HL-60 (cell line): ENCODE results near the gene APOL3.

Experiments used
- TF ChIP-seq, protein P1 (sequence below): IDR thresholded peaks from one replicate; pipeline ENCODE4 v1.5.1; 2011; ENCODE audit warnings: low read length, control low read depth, inconsistent platforms; ENCODE audit not compliant: insufficient read depth
- TF ChIP-seq, protein P2 (sequence below): IDR thresholded peaks from 2 replicates; pipeline ENCODE4 v1.6.1; 2012; ENCODE audit warnings: low read depth; ENCODE audit not compliant: insufficient replicate concordance

DNA sequence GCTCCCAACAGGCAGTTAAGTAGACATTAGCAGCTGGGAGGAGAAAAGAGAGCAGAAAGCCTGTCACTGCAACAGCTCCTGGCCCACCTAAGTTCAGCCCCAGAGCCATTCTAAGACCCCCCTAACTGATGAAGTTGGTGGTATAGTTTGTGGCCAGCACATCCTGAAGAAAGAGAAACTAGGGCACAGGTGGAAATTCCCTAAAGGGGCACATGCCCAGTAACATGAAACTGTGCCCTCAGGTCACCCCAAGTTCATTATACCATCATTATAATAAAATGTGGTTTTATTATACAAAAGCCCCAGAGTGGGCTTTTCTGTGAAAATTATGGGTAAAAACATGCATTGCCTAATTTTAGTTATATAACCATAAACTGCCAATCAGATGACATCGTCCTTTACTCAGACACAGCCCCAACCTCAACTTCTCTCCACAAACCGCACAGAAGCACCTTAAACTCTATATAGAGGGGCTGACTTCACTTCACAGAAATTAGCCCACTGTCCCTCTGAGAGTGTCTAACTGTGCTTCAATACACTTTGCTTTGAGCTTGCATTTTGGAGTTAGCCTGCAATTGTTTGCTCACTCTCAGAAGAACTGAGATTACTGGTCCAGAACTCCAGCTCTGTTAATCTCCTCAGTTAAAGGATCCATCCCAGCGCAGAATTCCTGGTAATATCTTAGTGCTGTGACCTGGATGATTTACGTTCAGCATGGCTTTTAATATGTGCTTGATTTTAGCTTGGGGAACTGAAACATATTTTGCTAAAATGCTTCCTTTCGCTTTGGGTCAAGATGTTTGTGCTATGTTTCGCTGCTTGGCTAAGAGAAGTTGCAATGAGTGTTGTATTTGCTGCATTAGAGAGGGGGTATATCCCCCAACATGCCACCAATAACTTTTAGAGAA, 1.8 kb upstream of the APOL3 start:
- TF ChIP-seq, protein P1, sequence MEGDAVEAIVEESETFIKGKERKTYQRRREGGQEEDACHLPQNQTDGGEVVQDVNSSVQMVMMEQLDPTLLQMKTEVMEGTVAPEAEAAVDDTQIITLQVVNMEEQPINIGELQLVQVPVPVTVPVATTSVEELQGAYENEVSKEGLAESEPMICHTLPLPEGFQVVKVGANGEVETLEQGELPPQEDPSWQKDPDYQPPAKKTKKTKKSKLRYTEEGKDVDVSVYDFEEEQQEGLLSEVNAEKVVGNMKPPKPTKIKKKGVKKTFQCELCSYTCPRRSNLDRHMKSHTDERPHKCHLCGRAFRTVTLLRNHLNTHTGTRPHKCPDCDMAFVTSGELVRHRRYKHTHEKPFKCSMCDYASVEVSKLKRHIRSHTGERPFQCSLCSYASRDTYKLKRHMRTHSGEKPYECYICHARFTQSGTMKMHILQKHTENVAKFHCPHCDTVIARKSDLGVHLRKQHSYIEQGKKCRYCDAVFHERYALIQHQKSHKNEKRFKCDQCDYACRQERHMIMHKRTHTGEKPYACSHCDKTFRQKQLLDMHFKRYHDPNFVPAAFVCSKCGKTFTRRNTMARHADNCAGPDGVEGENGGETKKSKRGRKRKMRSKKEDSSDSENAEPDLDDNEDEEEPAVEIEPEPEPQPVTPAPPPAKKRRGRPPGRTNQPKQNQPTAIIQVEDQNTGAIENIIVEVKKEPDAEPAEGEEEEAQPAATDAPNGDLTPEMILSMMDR = no peak
- TF ChIP-seq, protein P2, sequence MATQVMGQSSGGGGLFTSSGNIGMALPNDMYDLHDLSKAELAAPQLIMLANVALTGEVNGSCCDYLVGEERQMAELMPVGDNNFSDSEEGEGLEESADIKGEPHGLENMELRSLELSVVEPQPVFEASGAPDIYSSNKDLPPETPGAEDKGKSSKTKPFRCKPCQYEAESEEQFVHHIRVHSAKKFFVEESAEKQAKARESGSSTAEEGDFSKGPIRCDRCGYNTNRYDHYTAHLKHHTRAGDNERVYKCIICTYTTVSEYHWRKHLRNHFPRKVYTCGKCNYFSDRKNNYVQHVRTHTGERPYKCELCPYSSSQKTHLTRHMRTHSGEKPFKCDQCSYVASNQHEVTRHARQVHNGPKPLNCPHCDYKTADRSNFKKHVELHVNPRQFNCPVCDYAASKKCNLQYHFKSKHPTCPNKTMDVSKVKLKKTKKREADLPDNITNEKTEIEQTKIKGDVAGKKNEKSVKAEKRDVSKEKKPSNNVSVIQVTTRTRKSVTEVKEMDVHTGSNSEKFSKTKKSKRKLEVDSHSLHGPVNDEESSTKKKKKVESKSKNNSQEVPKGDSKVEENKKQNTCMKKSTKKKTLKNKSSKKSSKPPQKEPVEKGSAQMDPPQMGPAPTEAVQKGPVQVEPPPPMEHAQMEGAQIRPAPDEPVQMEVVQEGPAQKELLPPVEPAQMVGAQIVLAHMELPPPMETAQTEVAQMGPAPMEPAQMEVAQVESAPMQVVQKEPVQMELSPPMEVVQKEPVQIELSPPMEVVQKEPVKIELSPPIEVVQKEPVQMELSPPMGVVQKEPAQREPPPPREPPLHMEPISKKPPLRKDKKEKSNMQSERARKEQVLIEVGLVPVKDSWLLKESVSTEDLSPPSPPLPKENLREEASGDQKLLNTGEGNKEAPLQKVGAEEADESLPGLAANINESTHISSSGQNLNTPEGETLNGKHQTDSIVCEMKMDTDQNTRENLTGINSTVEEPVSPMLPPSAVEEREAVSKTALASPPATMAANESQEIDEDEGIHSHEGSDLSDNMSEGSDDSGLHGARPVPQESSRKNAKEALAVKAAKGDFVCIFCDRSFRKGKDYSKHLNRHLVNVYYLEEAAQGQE = no peak
